ENCODE measurements around the gene B4GALNT4. TPM values are rescaled to one million over a fixed set of nuclear protein-coding genes. Genes with fewer than 3 reads are reported as not detected.

Gene B4GALNT4
- total RNA-seq, 4 donors from 2014 or later, result 1.8 to 39.7 (median 19.9) TPM

DNA sequence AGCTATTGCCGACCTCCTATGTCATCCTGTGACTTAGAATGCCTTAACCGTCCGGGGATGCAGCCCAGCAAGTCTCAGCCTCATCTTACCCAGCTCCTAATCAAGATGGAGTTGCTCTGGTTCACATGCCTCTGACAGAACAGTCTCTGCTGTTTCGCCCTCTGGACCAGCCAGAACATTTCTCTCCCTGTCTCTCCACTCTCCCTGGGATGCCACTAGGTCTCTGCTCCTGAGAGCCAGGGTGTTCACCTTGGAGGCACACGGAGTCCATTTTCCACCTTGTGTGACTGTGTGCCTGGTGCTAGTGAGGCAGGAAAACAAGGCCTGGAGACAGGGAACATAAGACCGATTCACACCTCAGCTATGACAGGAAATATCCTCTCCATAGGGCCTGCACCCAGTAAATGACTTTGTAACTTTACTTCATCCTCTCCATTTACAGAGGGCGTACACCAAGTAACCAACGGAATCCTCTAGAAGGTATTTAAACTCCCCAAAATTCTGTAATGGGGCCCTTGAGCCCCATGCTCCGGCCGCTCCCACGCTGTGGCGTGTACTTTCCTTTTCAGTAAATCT is 16.8 kb upstream of the B4GALNT4 start:
- Histone ChIP-seq H3K27me3 (no peaks in the 10 kb centered on the region), H3K9me3 (no peaks in the 10 kb centered on the region), H3K4me3 (no peak overlapping the region), H3K4me1 (peaks cover 10 to 11% of the 10 kb centered on the region in 2 donors), H3K27ac (peak overlapping the region; percentile 98 to 99), H3K36me3 (no peaks in the 10 kb centered on the region)
- peak in 1 of 2 donors; percentile 18 for DNase-seq
- TF ChIP-seq, protein P1, sequence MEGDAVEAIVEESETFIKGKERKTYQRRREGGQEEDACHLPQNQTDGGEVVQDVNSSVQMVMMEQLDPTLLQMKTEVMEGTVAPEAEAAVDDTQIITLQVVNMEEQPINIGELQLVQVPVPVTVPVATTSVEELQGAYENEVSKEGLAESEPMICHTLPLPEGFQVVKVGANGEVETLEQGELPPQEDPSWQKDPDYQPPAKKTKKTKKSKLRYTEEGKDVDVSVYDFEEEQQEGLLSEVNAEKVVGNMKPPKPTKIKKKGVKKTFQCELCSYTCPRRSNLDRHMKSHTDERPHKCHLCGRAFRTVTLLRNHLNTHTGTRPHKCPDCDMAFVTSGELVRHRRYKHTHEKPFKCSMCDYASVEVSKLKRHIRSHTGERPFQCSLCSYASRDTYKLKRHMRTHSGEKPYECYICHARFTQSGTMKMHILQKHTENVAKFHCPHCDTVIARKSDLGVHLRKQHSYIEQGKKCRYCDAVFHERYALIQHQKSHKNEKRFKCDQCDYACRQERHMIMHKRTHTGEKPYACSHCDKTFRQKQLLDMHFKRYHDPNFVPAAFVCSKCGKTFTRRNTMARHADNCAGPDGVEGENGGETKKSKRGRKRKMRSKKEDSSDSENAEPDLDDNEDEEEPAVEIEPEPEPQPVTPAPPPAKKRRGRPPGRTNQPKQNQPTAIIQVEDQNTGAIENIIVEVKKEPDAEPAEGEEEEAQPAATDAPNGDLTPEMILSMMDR (IDR thresholded peaks at IDR 0.05), result no peak
- TF ChIP-seq POLR2A (IDR thresholded peaks at IDR 0.05), result no peak
- intact Hi-C loops (cut with DNase I; ENCODE audit: low total_unique reads), result no loop called here

DNA sequence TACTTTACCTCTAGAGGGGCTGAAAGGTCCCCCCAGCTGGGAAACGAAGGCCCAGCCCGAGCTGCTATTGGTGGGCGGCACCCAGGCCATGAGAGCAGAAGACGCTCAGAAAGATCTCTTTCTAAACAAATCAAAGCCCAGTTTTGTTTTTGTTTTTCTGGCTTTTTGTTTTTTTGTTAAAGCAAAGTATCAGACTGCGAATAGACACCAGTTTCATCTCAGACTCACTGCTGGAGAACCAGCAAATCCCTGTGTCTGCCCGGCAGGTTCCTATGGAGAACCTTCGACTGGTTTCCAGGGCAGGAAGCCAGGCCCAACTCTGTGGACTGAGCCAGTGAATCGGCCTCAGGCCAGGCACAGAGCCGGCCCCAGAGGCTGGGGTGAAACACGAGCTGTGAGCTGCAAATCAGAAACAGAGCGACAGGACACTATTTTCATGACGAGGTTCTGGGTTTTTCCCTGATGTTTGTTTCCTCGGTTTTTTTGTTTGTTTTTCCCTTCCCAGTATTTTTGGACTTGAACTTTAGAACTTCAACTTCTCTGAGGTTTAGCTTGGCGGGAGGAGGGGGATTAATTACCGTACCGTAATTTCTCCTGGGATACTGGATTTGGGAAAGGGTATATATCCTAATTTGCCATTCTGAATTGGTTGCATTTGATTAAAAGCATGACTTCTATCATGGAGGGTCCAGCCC is 16.0 kb upstream of the B4GALNT4 start:
- peak overlapping the region; percentile 98 to 99 for H3K27ac ChIP-seq
- no peak overlapping the region for H3K4me3 ChIP-seq
- H3K36me3 ChIP-seq, result no peaks in the 10 kb centered on the region
- peaks cover 10 to 11% of the 10 kb centered on the region in 2 donors for H3K4me1 ChIP-seq
- TF ChIP-seq, protein P1 (IDR thresholded peaks at IDR 0.05), result peak in 1 of 4 experiments; percentile 13
- peak in 1 of 2 donors; percentile 72 for TF ChIP-seq POLR2A (IDR thresholded peaks at IDR 0.05)
- H3K9me3 ChIP-seq, result no peaks in the 10 kb centered on the region
- intact Hi-C loops (cut with DNase I; ENCODE audit: low total_unique reads), result no loop called here
- DNase-seq, result peak; percentile 91
- H3K27me3 ChIP-seq, result no peaks in the 10 kb centered on the region

DNA sequence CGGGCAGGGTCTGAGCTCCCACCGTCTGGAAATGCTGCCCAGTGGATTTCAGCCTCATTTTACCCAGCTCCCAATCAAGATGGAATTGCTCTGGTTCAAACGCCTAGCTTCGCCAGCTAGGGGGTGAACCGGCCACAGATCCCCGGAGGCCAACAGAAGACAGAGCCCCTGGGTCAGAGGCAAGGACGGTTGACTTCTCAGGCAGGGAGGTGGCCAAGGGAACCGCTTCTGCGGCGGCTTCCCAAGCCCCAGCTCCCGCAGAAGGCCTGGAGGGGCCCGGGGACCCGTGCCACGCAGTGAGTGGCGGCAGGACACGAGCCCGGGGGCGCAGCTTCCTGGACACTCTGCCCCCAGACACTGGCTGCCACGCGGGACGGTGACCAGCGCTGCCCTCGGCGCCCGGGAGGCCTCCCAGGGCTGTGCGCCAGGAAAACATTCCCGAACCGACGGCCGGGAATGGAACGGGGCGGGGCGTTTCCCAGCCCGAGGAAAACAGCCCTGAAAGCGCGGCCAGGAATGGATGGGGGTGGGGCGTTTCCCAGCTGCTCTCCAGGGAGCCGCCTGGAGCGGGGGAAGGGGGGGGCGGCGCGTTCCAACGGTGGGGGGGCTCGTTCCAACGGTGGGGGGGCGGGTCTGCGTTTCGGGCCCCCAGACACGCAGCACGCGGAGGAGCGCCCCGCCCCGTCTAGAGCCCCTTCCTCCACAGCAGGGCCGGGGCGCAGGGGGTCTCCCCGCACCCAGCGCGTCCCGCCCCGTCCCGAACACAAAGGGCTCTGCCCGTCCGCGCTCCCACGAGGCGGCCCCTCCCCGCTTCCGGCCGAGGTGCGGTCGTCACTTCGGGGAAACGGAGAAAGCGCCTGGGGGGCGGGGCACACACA is 13.5 kb upstream of the B4GALNT4 start:
- peak; percentile 98 for DNase-seq
- Histone ChIP-seq H3K9me3 (no peaks in the 10 kb centered on the region), H3K27ac (peak overlapping the region; percentile 98 to 99), H3K27me3 (no peaks in the 10 kb centered on the region), H3K4me1 (peaks cover 10 to 11% of the 10 kb centered on the region in 2 donors), H3K36me3 (no peaks in the 10 kb centered on the region), H3K4me3 (peak overlapping the region; percentile 27 to 32)
- TF ChIP-seq, protein P1 (IDR thresholded peaks at IDR 0.05), result peak in 1 of 4 experiments; percentile 2
- TF ChIP-seq POLR2A (IDR thresholded peaks at IDR 0.05), result peak; percentile 22 to 61
- intact Hi-C loops (cut with DNase I; ENCODE audit: low total_unique reads), result no loop called here

DNA sequence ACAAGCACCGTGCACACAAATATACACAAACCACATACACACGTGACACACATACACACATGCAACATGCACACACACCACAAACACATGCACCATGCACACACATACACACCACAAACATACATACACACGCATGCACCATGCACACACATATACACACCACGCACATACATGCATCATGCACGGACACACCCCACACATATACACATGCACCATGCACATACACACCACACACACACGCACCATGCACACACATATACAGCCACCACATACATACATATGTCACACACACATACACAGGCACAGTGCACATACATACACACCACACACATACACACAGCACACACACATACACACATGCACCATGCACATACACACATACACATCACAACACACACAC is 12.7 kb upstream of the B4GALNT4 start:
- H3K4me3 ChIP-seq, result no peak overlapping the region
- DNase-seq, result no peak
- TF ChIP-seq, protein P1 (IDR thresholded peaks at IDR 0.05), result no peak
- no peak for TF ChIP-seq POLR2A (IDR thresholded peaks at IDR 0.05)
- intact Hi-C loops (cut with DNase I; ENCODE audit: low total_unique reads), result no loop called here
- H3K36me3 ChIP-seq, result no peaks in the 10 kb centered on the region
- H3K4me1 ChIP-seq, result peaks cover 10 to 11% of the 10 kb centered on the region in 2 donors
- H3K9me3 ChIP-seq, result no peaks in the 10 kb centered on the region
- no peaks in the 10 kb centered on the region for H3K27me3 ChIP-seq
- no peak overlapping the region for H3K27ac ChIP-seq

Measured in uterus (tissue), 4 donors.